HepG2 (cell line): ENCODE results near the gene GPR32. TPM values are rescaled to one million over a fixed set of nuclear protein-coding genes. Genes with fewer than 3 reads are reported as not detected.

Experiments used
- ATAC-seq: fragments of 200-7000 bp; cut with Tn5 transposase; 3 replicates; pipeline ENCODE4 v1.9.1; 2020; ENCODE audit warnings: mild to moderate bottlenecking, moderate library complexity
- BruUV-seq: library from RNA; stranded (reverse); fragments of 400-500 nt; replicated peaks from 2 replicates; lab custom pipeline; 2021; lab: Mats Ljungman, UMichigan
- CTCF ChIA-PET: fragments of 300-600 bp; formaldehyde crosslinking; extraction: SDS; loops from one replicate; lab custom pipeline; 2021; ENCODE audit warnings: low total read pairs, inconsistent platforms, low intra/inter-chr PET ratio; lab: Yijun Ruan, JAX
- POLR2A ChIA-PET: fragments of 350-600 bp; sonication (Branson Sonifier 250); formaldehyde crosslinking; loops from one replicate; lab custom pipeline; 2020; ENCODE audit warnings: antibody characterized with exemption, inconsistent platforms; lab: Yijun Ruan, JAX
- DNase-seq: peaks from one replicate; pipeline ENCODE4 v3.0.0-alpha.2; 2015; ENCODE audit warnings: low spot score
- FAIRE-seq: peaks from 3 replicates; lab custom pipeline; 2011; peaks lifted over from hg19 to GRCh38; lab: Jason Lieb, UNC
- H2AFZ ChIP-seq: one replicate; pipeline ENCODE4 v1.6.1; 2011; ENCODE audit warnings: low read length, inconsistent platforms
- H3K27ac ChIP-seq: fragments of 300-600 bp; 3 replicates; pipeline ENCODE4 v1.8.0; 2011; ENCODE audit warnings: mixed run types, mild to moderate bottlenecking, mixed read lengths, low read length, inconsistent platforms; ENCODE audit not compliant: insufficient read depth; ENCODE audit errors: extremely low read length
- H3K27me3 ChIP-seq, 2 experiments: fragments of 200-600 bp in 1 of 2; 2 replicates in 1 of 2; 3 replicates in 1 of 2; pipeline versions ENCODE4 v1.6.0 to v1.8.0; 2011; ENCODE audit warnings: low read length in 2 of 2, mild to moderate bottlenecking in 2 of 2, moderate library complexity in 2 of 2, inconsistent platforms in 1 of 2; ENCODE audit not compliant: insufficient read depth in 2 of 2, control insufficient read depth in 1 of 2
- H3K36me3 ChIP-seq, 2 experiments: fragments of 200-600 bp in 1 of 2; replicated peaks in 1 of 2; 2 replicates in 1 of 2; 3 replicates in 1 of 2; pipeline versions ENCODE4 v1.5.1 to v1.8.0; 2011; ENCODE audit warnings: low read length in 2 of 2, inconsistent platforms in 1 of 2; ENCODE audit not compliant: insufficient read depth in 2 of 2, control insufficient read depth in 1 of 2
- H3K4me1 ChIP-seq: 2 replicates; pipeline ENCODE4 v1.5.1; 2012; ENCODE audit warnings: low read length, inconsistent platforms; ENCODE audit not compliant: insufficient read depth
- H3K4me2 ChIP-seq: 2 replicates; pipeline ENCODE4 v1.6.0; 2011; ENCODE audit warnings: low read depth, low read length, inconsistent platforms
- H3K4me3 ChIP-seq, 3 experiments: fragments of 200-600 bp in 1 of 3; sonication (generic), shearing (Covaris generic) in 1 of 3; replicated peaks in 1 of 3; 2 replicates each; pipeline ENCODE4 v1.5.1; 2011 to 2016; ENCODE audit warnings: low read length in 3 of 3, inconsistent platforms in 2 of 3, low read depth in 2 of 3, mild to moderate bottlenecking in 2 of 3, control low read depth in 1 of 3, mixed read lengths in 1 of 3; ENCODE audit not compliant: insufficient read depth in 1 of 3
- H3K79me2 ChIP-seq: one replicate; pipeline ENCODE4 v1.6.1; 2011; ENCODE audit warnings: low read length, inconsistent platforms; ENCODE audit not compliant: insufficient read depth
- H3K9ac ChIP-seq: 2 replicates; pipeline ENCODE4 v1.6.0; 2011; ENCODE audit warnings: mild to moderate bottlenecking, low read depth, low read length, inconsistent platforms; ENCODE audit not compliant: insufficient read depth
- H3K9me3 ChIP-seq: 2 replicates; pipeline ENCODE4 v1.5.1; 2012; ENCODE audit warnings: mild to moderate bottlenecking, low read length
- H4K20me1 ChIP-seq: 2 replicates; pipeline ENCODE4 v1.6.0; 2011; ENCODE audit warnings: inconsistent platforms, mild to moderate bottlenecking, low read length, moderate library complexity; ENCODE audit not compliant: insufficient read depth
- BRCA1 ChIP-seq: sonication (generic); formaldehyde crosslinking; IDR thresholded peaks from 2 replicates; pipeline ENCODE4 v1.4.0; 2020; ENCODE audit warnings: missing genetic modification reagents
- EHMT2 ChIP-seq: fragments of 200-600 bp; sonication (generic); IDR thresholded peaks from 2 replicates; pipeline ENCODE4 v1.7.0; 2017; ENCODE audit warnings: antibody characterized with exemption, low read depth, low read length, borderline replicate concordance
- GATA4 ChIP-seq: sonication (generic); IDR thresholded peaks from 2 replicates; pipeline ENCODE4 v1.6.1; 2016; ENCODE audit warnings: antibody characterized with exemption, low read depth, borderline replicate concordance
- HDAC6 ChIP-seq: fragments of 200-600 bp; sonication (generic); IDR thresholded peaks from 2 replicates; pipeline ENCODE4 v1.7.0; 2017; ENCODE audit warnings: mild to moderate bottlenecking, antibody characterized with exemption, low read length, low read depth
- HHEX ChIP-seq: IDR thresholded peaks from 2 replicates; pipeline ENCODE4 v1.6.1; 2016; ENCODE audit warnings: control low read depth
- KDM5A ChIP-seq: fragments of 200-600 bp; sonication (generic); IDR thresholded peaks from 2 replicates; pipeline ENCODE4 v1.7.0; 2018; ENCODE audit warnings: antibody characterized with exemption, mild to moderate bottlenecking, low read length, borderline replicate concordance
- MYNN ChIP-seq: sonication (generic); formaldehyde crosslinking; IDR thresholded peaks from 2 replicates; pipeline ENCODE4 v1.4.0; 2020; ENCODE audit warnings: mild to moderate bottlenecking, low read depth, missing genetic modification reagents
- MZF1 ChIP-seq: sonication (generic); formaldehyde crosslinking; IDR thresholded peaks from 2 replicates; pipeline ENCODE4 v1.8.1; 2023; ENCODE audit warnings: mild to moderate bottlenecking, missing genetic modification reagents, borderline replicate concordance
- NR2C2 ChIP-seq: sonication (generic); formaldehyde crosslinking; IDR thresholded peaks from 2 replicates; pipeline ENCODE4 v1.4.0; 2020; ENCODE audit warnings: missing genetic modification reagents, mild to moderate bottlenecking, moderate library complexity, borderline replicate concordance
- YEATS2 ChIP-seq: sonication (generic); formaldehyde crosslinking; IDR thresholded peaks from 2 replicates; pipeline ENCODE4 v1.4.0; 2020; ENCODE audit warnings: missing genetic modification reagents, borderline replicate concordance
- ZSCAN20 ChIP-seq: sonication (generic); formaldehyde crosslinking; IDR thresholded peaks from 2 replicates; pipeline ENCODE4 v1.4.0; 2020; ENCODE audit warnings: missing genetic modification reagents, mild to moderate bottlenecking, borderline replicate concordance
- WGBS: methylation state at CpG from one replicate; pipeline ENCODE4 v1.1.6; 2017; ENCODE audit warnings: low lambda C conversion rate; 5-methylcytosine and 5-hydroxymethylcytosine counted together
- in situ Hi-C: cut with HindIII; loops from 2 replicates; pipeline ENCODE4 v1.10.0; 2017; ENCODE audit warnings: low pct_unique_long_range_greater_than_20kb; ENCODE audit not compliant: extremely low pct_ligation_motif_present
- intact Hi-C: fragments of 100-400 bp; cut with micrococcal nuclease; formaldehyde crosslinking; loops from one replicate; pipeline ENCODE4 v1.10.0; 2022; ENCODE audit not compliant: unreplicated experiment
- polyA plus RNA-seq, 8 experiments: library from polyadenylated mRNA; depleted of rRNA in 3 of 8; stranded (reverse) in 7 of 8; unstranded in 1 of 8; fragments of >200 nt; fragmentation: Illumina TruSeq in 4 of 8; extraction: Trizol in 4 of 8; gene quantifications; 2 replicates each; pipeline versions ENCODE4 v1.2.1 to v1.2.3, GENCODE V29; 2011 to 2016; ENCODE audit warnings: low read depth in 4 of 8, missing spikeins in 1 of 8, mixed read lengths in 1 of 8; ENCODE audit not compliant: insufficient read depth in 1 of 8
- total RNA-seq, 5 experiments: library from RNA; depleted of rRNA; stranded (reverse); fragments of >200 nt; fragmentation: Illumina TruSeq; extraction: Trizol; gene quantifications; 2 replicates each; pipeline ENCODE4 v1.2.3, GENCODE V29; 2016; ENCODE audit warnings: low read depth in 1 of 5
- TF ChIP-seq, protein P1 (sequence below): sonication (generic); formaldehyde crosslinking; IDR thresholded peaks from 2 replicates; pipeline ENCODE4 v1.9.0; 2021; ENCODE audit warnings: missing genetic modification reagents, borderline replicate concordance
- TF ChIP-seq, protein P2 (sequence below): sonication (generic); formaldehyde crosslinking; IDR thresholded peaks from 2 replicates; pipeline ENCODE4 v1.5.0; 2020; ENCODE audit warnings: missing genetic modification reagents
- TF ChIP-seq, protein P3 (sequence below): sonication (generic); formaldehyde crosslinking; IDR thresholded peaks from 2 replicates; pipeline ENCODE4 v1.5.0; 2020; ENCODE audit warnings: mild to moderate bottlenecking, missing genetic modification reagents

The GPR32 gene
- total and polyA plus RNA-seq, 2 of the 13 experiments (the other 11 are each of a cell fraction or from before 2014, with no cell fraction given) = not detected

DNA sequence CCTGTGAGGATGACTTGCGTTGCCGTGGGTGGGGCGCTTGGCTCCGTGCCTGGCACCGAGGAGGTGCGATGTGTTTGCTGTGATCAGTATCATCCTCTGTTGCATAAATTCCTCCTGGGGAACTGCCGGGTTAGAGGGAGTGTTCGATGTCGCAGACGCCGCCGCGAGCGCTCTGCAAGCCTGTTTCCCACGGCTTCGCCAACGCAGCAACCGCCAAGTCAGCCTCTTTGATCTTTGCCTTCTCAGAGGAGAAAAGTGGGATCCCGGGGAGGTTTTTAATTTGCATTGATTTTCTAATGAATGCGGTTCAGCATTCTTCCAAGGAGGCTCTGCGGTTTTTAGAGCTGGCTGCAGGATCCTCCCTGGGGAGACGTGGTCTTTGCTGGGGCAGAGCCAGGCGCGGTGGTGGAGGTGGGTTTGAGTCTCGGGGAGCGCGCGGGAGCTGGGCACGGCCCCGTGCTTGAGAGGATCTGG, 7.6 kb downstream of the GPR32 start:
- POLR2A ChIA-PET = no interaction called here
- Histone ChIP-seq H3K9me3 (no peaks in the 10 kb centered on the region), H2AFZ (no peak overlapping the region), H3K27ac (no peak overlapping the region), H3K27me3 (peaks cover 0 to 31% of the 10 kb centered on the region in 2 experiments; a peak in 3 of 5 replicates), H3K36me3 (no peaks in the 10 kb centered on the region), H3K4me3 (no peak overlapping the region), H3K9ac (no peak overlapping the region), H3K4me2 (no peak overlapping the region), H4K20me1 (no peaks in the 10 kb centered on the region), H3K79me2 (no peaks in the 10 kb centered on the region), H3K4me1 (no peaks in the 10 kb centered on the region)
- no TSS peak for BruUV-seq
- CTCF ChIA-PET = no interaction called here
- intact Hi-C loops = no loop called here
- WGBS = 22% methylated on average over 16 of the region's 30 CpGs
- no peak for DNase-seq
- no peak for FAIRE-seq
- in situ Hi-C loops = loop anchor here (25.0 kb wide), 1 partner anchor 416 kb away; the partner anchor contains the start of gene NAPSA
- TF ChIP-seq BRCA1 (CRISPR knock-in tag) (no peak), MZF1 (CRISPR knock-in tag) (no peak), YEATS2 (CRISPR knock-in tag) (no peak), ZSCAN20 (CRISPR knock-in tag) (no peak), HDAC6 (no peak), KDM5A (no peak), HHEX (CRISPR knock-in tag) (no peak), NR2C2 (CRISPR knock-in tag) (no peak), GATA4 (no peak), EHMT2 (no peak), MYNN (CRISPR knock-in tag) (no peak)
- TF ChIP-seq, protein P1, sequence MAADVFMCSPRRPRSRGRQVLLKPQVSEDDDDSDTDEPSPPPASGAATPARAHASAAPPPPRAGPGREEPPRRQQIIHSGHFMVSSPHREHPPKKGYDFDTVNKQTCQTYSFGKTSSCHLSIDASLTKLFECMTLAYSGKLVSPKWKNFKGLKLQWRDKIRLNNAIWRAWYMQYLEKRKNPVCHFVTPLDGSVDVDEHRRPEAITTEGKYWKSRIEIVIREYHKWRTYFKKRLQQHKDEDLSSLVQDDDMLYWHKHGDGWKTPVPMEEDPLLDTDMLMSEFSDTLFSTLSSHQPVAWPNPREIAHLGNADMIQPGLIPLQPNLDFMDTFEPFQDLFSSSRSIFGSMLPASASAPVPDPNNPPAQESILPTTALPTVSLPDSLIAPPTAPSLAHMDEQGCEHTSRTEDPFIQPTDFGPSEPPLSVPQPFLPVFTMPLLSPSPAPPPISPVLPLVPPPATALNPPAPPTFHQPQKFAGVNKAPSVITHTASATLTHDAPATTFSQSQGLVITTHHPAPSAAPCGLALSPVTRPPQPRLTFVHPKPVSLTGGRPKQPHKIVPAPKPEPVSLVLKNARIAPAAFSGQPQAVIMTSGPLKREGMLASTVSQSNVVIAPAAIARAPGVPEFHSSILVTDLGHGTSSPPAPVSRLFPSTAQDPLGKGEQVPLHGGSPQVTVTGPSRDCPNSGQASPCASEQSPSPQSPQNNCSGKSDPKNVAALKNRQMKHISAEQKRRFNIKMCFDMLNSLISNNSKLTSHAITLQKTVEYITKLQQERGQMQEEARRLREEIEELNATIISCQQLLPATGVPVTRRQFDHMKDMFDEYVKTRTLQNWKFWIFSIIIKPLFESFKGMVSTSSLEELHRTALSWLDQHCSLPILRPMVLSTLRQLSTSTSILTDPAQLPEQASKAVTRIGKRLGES (CRISPR knock-in tag) = no peak
- TF ChIP-seq, protein P2, sequence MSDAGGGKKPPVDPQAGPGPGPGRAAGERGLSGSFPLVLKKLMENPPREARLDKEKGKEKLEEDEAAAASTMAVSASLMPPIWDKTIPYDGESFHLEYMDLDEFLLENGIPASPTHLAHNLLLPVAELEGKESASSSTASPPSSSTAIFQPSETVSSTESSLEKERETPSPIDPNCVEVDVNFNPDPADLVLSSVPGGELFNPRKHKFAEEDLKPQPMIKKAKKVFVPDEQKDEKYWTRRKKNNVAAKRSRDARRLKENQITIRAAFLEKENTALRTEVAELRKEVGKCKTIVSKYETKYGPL (CRISPR knock-in tag) = no peak
- TF ChIP-seq, protein P3, sequence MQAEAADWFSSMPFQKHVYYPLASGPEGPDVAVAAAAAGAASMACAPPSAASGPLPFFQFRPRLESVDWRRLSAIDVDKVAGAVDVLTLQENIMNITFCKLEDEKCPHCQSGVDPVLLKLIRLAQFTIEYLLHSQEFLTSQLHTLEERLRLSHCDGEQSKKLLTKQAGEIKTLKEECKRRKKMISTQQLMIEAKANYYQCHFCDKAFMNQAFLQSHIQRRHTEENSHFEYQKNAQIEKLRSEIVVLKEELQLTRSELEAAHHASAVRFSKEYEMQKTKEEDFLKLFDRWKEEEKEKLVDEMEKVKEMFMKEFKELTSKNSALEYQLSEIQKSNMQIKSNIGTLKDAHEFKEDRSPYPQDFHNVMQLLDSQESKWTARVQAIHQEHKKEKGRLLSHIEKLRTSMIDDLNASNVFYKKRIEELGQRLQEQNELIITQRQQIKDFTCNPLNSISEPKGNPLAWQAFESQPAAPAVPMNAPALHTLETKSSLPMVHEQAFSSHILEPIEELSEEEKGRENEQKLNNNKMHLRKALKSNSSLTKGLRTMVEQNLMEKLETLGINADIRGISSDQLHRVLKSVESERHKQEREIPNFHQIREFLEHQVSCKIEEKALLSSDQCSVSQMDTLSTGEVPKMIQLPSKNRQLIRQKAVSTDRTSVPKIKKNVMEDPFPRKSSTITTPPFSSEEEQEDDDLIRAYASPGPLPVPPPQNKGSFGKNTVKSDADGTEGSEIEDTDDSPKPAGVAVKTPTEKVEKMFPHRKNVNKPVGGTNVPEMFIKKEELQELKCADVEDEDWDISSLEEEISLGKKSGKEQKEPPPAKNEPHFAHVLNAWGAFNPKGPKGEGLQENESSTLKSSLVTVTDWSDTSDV (CRISPR knock-in tag) = no peak
- no peak for ATAC-seq
